WTC11 (cell line): Measurements from ENCODE around the gene PDLIM5.

Experiments used
- FOXJ3 ChIP-seq: sonication (generic); formaldehyde crosslinking; IDR thresholded peaks from 2 replicates; pipeline ENCODE4 v1.9.0; 2021; ENCODE audit warnings: missing genetic modification reagents, mild to moderate bottlenecking, borderline replicate concordance
- JUN ChIP-seq: sonication (generic); formaldehyde crosslinking; IDR thresholded peaks from 2 replicates; pipeline ENCODE4 v1.8.0; 2023; ENCODE audit warnings: mild to moderate bottlenecking, missing genetic modification reagents

- no peak for TF ChIP-seq FOXJ3 (CRISPR knock-in tag)
- no peak for TF ChIP-seq JUN (CRISPR knock-in tag)
These were observed 246.4 kb downstream of the PDLIM5 start for GRCh38 chr4:94698187-94698586.
